Endodermal cell (in vitro differentiated cells): Measurements from ENCODE around the gene SPTB. TPM values are rescaled to one million over a fixed set of nuclear protein-coding genes. Genes with fewer than 3 reads are reported as not detected.
A peak's percentile ranks its signal among the peaks of the same experiment; 100 is the strongest.

Source experiments
- DNase-seq: peaks from one replicate; pipeline ENCODE4 v3.0.0-alpha.2; 2017
- H3K27ac ChIP-seq: 2 replicates; pipeline ENCODE4 v1.5.1; 2013; ENCODE audit warnings: mild to moderate bottlenecking, low read depth, low read length, moderate library complexity
- H3K27me3 ChIP-seq: 2 replicates; pipeline ENCODE4 v1.6.1; 2013; ENCODE audit warnings: mild to moderate bottlenecking, low read length, moderate library complexity; ENCODE audit not compliant: insufficient read depth, control insufficient read depth, poor library complexity, severe bottlenecking
- H3K36me3 ChIP-seq: 2 replicates; pipeline ENCODE4 v1.7.0; 2013; ENCODE audit warnings: mild to moderate bottlenecking, low read length, moderate library complexity; ENCODE audit not compliant: control insufficient read depth, insufficient read depth
- H3K4me1 ChIP-seq: one replicate; pipeline ENCODE4 v1.7.0; 2013; ENCODE audit warnings: low read length; ENCODE audit not compliant: control insufficient read depth, insufficient read depth
- H3K4me3 ChIP-seq: 2 replicates; pipeline ENCODE4 v1.5.1; 2013; ENCODE audit warnings: mild to moderate bottlenecking, low read length, moderate library complexity
- H3K9ac ChIP-seq: 2 replicates; pipeline ENCODE4 v1.6.1; 2013; ENCODE audit warnings: mild to moderate bottlenecking, low read length, moderate library complexity; ENCODE audit not compliant: poor library complexity, severe bottlenecking; ENCODE audit errors: extremely low read depth
- H3K9me3 ChIP-seq: 2 replicates; pipeline ENCODE4 v1.6.1; 2013; ENCODE audit warnings: mild to moderate bottlenecking, low read length, moderate library complexity; ENCODE audit not compliant: control insufficient read depth
- H3K27ac Mint-ChIP-seq: 2 replicates; pipeline ENCODE4 v1.8.0; 2020; ENCODE audit warnings: mixed read lengths
- H3K27me3 Mint-ChIP-seq: 2 replicates; pipeline ENCODE4 v1.8.0; 2021; ENCODE audit warnings: mild to moderate bottlenecking, mixed read lengths; ENCODE audit not compliant: insufficient read depth
- H3K36me3 Mint-ChIP-seq: 2 replicates; pipeline ENCODE4 v1.8.0; 2020; ENCODE audit warnings: low read depth, mixed read lengths
- H3K4me1 Mint-ChIP-seq: 2 replicates; pipeline ENCODE4 v1.8.0; 2020; ENCODE audit warnings: mixed read lengths
- H3K4me3 Mint-ChIP-seq: 2 replicates; pipeline ENCODE4 v1.8.0; 2020; ENCODE audit warnings: mild to moderate bottlenecking, moderate library complexity, mixed read lengths
- H3K9me3 Mint-ChIP-seq: 2 replicates; pipeline ENCODE4 v1.8.0; 2020; ENCODE audit warnings: mild to moderate bottlenecking, mixed read lengths
- WGBS, 2 experiments: methylation state at CpG; one replicate each; pipeline versions ENCODE4 v1.1.5 to v1.1.7; 2013; ENCODE audit warnings: missing lambda C conversion rate in 2 of 2, mixed read lengths in 1 of 2; ENCODE audit not compliant: insufficient coverage in 1 of 2, insufficient read length in 1 of 2; 5-methylcytosine and 5-hydroxymethylcytosine counted together
- total RNA-seq, 2 donors: library from RNA; stranded (reverse); fragmentation: NEBNext Ultra II Directional in 1 of 2; extraction: Animal tissue kit (Norgen Biotek cat#: 25700) in 1 of 2; gene quantifications; 2 replicates in 1 of 2; 3 replicates in 1 of 2; pipeline ENCODE4 v1.2.1, GENCODE V29; 2021
- TF ChIP-seq, protein P1 (sequence below): fragments of 200-600 bp; sonication (generic); conservative IDR thresholded peaks from 2 replicates; pipeline ENCODE4 v1.5.0; 2021; ENCODE audit warnings: antibody characterized with exemption, mild to moderate bottlenecking

The SPTB gene
- total RNA-seq, 2 donors from 2014 or later, result 0.77 to 1.4 TPM

DNA sequence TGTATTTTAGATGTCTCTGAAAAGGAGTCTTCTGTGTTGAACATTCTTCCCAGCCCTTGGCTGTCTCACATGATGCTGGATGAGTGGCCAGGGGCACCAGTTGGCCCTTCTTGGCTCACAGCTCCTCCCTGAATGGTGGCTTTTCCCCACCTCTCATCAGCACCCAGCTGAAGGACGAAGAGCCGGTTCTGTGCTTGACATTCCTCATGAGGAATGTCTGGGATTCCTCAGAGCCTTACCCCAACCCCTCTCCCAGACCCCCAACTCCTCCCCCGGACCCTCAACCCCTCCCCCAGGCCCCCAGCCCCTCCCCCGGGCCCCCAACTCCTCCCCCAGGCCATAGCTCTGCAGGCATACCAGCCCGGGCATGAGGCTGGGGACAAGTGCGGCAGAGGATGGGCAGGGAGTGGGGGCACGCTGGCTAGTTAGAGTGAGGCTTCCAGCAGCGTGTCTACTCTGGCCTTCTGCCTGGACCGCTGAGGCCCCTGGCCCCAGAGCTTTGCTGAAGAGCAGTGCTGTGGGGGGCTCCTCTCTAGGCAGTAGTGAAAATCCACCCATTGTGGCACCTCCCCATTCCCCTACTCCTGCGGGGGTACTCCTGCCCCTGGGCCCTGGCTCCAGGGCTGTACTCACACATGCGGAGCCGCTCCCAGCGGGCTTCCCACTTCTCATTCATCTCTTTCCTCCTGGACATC lies 111.2 kb downstream of the SPTB start:
- peaks cover 1% of the 10 kb centered on the region for H3K4me1 ChIP-seq
- H3K9me3 ChIP-seq, result peaks cover 7% of the 10 kb centered on the region
- Mint-ChIP-seq H3K36me3 (no peaks in the 10 kb centered on the region), H3K27ac (no peak overlapping the region), H3K27me3 (peaks cover 11% of the 10 kb centered on the region), H3K9me3 (peaks cover 14% of the 10 kb centered on the region), H3K4me1 (peaks cover 10% of the 10 kb centered on the region), H3K4me3 (no peak overlapping the region)
- no peaks in the 10 kb centered on the region for H3K27me3 ChIP-seq
- TF ChIP-seq, protein P1, sequence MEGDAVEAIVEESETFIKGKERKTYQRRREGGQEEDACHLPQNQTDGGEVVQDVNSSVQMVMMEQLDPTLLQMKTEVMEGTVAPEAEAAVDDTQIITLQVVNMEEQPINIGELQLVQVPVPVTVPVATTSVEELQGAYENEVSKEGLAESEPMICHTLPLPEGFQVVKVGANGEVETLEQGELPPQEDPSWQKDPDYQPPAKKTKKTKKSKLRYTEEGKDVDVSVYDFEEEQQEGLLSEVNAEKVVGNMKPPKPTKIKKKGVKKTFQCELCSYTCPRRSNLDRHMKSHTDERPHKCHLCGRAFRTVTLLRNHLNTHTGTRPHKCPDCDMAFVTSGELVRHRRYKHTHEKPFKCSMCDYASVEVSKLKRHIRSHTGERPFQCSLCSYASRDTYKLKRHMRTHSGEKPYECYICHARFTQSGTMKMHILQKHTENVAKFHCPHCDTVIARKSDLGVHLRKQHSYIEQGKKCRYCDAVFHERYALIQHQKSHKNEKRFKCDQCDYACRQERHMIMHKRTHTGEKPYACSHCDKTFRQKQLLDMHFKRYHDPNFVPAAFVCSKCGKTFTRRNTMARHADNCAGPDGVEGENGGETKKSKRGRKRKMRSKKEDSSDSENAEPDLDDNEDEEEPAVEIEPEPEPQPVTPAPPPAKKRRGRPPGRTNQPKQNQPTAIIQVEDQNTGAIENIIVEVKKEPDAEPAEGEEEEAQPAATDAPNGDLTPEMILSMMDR, result no peak
- H3K4me3 ChIP-seq, result no peak overlapping the region
- 89 to 100% methylated on average over 1 to 11 of the region's 13 CpGs for WGBS, 2 experiments
- DNase-seq, result peak; percentile 75
- no peak overlapping the region for H3K27ac ChIP-seq
- no peaks in the 10 kb centered on the region for H3K36me3 ChIP-seq
- no peak overlapping the region for H3K9ac ChIP-seq

DNA sequence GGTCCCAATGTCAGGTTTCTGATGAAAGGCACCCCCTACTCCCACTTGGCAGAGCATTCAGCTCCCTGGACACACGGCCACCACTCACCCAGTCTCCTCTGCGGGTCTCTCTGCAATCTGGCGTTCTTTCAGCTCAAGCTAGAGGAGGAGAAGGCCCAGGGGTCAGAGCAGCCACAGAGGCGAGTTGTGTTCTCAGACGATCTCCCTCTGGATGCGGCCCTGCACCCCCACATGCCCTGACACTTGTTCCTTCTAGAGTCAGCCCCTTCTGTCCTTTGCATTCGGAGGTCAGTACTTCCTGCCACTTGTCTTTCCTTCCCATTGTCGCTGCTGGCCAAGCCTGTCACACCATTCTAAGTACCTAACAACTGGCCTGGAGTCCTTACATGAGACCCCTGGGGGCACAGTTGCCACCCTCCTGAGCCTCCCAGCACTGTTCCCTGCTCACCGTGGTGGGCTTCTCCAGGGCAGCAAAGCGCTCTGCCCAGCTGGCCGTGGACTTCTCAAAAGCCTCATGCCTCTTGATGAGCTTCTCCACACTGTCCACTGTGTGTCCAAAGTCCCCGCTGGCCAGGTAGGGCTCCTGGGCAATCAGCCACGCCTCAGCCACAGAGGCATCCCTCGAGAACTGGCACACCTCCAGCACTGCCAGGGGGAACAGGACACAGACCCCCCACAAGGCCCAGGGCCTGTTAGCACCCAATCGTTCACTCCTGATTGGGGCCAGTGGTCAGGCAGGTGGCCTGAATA lies 112.3 kb downstream of the SPTB start:
- Mint-ChIP-seq H3K27ac (peak overlapping the region; percentile 4), H3K36me3 (no peaks in the 10 kb centered on the region), H3K4me1 (peaks cover 18% of the 10 kb centered on the region), H3K27me3 (peaks cover 21% of the 10 kb centered on the region), H3K9me3 (peaks cover 2% of the 10 kb centered on the region), H3K4me3 (no peak overlapping the region)
- H3K4me1 ChIP-seq, result peaks cover 8% of the 10 kb centered on the region
- no peaks in the 10 kb centered on the region for H3K9me3 ChIP-seq
- H3K27me3 ChIP-seq, result no peaks in the 10 kb centered on the region
- DNase-seq, result no peak
- TF ChIP-seq, protein P1, result no peak
- no peak overlapping the region for H3K27ac ChIP-seq
- H3K4me3 ChIP-seq, result no peak overlapping the region
- no peaks in the 10 kb centered on the region for H3K36me3 ChIP-seq
- WGBS, 2 experiments, result 86 to 87% methylated on average over 10 to 15 of the region's 15 CpGs
- no peak overlapping the region for H3K9ac ChIP-seq

DNA sequence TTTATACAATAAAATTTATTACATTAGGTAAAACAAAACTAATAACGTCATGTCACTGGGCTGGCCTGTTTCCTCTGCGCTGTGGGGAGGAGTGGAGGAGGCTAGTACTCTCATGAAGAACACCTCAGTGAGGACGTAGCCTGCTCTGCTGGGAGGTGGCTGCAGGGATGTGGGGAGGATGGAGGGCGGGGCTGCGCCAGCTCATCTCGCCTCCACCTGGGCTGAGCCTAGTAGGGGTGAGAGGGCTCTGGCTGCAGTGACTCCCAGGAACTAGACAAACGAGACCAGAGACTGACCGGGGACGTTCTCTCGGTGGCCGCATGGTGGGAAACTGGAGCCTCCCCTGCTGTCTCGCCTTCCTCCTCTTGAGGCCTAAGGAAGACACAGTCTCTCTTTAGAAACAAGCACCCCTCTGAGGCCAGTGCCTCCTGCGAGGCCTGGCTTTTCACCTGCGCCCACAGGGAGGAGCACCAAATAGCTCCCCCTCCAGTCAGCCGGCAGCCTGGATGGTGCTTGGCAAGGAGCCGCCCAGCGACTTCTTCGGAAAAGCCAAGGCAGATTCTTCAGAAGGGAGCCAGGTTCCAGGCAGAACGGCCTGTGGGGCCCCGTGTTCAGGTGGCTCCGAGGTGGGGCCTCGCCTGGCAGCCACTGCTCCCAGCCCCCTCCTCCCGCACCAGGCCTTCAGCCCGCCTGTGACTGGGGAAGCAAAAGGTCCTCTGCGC lies 113.1 kb downstream of the SPTB start:
- Mint-ChIP-seq H3K4me1 (peaks cover 22% of the 10 kb centered on the region), H3K9me3 (no peaks in the 10 kb centered on the region), H3K4me3 (no peak overlapping the region), H3K36me3 (no peaks in the 10 kb centered on the region), H3K27me3 (peaks cover 23% of the 10 kb centered on the region), H3K27ac (peak overlapping the region; percentile 4)
- no peaks in the 10 kb centered on the region for H3K27me3 ChIP-seq
- H3K36me3 ChIP-seq, result no peaks in the 10 kb centered on the region
- H3K4me1 ChIP-seq, result peaks cover 13% of the 10 kb centered on the region
- no peak overlapping the region for H3K27ac ChIP-seq
- no peaks in the 10 kb centered on the region for H3K9me3 ChIP-seq
- peak; percentile 90 for DNase-seq
- no peak overlapping the region for H3K9ac ChIP-seq
- TF ChIP-seq, protein P1, result peak; percentile 57
- 77 to 81% methylated on average over 14 to 25 of the region's 25 CpGs for WGBS, 2 experiments
- H3K4me3 ChIP-seq, result no peak overlapping the region
